ENCODE results near the gene RABEP2.
"Not testable (repeated sequence)": the region's sequence is repeated elsewhere in the genome, so short reads cannot be mapped to it uniquely, and the experiment has no call there.

RABEP2 gene

DNA sequence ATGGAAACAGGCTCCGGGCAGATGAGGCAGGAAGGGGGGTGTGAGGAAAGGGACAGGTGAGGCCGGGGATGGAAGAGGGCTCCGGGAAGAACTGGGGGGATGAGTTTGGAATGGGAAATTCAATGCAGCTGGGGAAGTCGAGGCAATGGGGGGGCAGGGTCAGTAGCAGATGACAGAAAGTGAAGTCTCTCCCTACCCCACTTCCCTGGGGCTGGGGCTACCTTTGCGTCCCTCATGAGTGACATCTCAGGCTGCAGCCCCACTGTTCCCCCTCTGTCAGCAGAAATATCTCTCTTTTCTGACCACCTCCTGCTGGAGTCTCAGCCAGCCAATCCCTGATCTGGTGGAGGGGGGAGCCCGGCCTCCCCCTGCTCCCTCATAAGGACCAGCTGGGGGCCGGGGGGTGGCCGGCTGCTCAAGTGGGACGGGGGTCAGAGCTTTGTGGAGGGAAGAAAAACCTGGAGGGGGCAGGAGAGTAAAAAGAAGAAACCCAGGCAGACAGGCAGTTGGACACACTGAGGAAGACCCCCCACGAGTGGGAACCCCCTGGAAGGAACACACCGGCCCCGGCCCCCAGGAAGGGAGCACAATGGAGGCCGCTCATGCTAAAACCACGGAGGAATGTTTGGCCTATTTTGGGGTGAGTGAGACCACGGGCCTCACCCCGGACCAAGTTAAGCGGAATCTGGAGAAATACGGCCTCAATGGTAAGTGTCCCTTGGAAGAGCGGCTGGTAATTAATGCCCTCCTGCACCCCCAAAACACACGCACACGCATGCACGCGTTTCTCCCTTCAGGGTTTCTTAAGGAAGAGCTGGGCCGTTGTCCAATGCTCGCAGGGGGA is 46.7 kb downstream of the RABEP2 start, which contains the start of gene ATP2A1:
Gene ATP2A1, plus strand, starts transcription at position 406 of the 844 bp plus-strand sequence. Its CDS starts 184 bp downstream, at position 590.
- DNase-seq = no peak

DNA sequence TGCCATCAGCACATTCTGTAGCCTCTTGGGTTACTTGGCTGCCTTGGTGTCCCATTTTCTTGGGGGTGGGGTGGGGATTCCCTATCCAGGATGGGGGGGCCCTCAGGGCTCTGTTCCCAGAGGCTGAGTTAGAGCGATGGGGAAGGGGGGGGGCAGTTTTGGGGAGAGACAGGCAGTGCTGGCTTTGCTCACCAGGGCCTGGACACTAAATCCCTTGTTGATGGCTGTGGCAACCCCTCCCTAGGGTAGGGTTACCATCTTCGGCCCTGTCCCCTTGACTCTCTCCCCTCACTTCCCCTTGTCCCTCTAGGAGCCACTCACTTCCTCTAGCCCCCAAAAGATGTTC is 47.4 kb downstream of the RABEP2 start:
- DNase-seq = no peak

DNA sequence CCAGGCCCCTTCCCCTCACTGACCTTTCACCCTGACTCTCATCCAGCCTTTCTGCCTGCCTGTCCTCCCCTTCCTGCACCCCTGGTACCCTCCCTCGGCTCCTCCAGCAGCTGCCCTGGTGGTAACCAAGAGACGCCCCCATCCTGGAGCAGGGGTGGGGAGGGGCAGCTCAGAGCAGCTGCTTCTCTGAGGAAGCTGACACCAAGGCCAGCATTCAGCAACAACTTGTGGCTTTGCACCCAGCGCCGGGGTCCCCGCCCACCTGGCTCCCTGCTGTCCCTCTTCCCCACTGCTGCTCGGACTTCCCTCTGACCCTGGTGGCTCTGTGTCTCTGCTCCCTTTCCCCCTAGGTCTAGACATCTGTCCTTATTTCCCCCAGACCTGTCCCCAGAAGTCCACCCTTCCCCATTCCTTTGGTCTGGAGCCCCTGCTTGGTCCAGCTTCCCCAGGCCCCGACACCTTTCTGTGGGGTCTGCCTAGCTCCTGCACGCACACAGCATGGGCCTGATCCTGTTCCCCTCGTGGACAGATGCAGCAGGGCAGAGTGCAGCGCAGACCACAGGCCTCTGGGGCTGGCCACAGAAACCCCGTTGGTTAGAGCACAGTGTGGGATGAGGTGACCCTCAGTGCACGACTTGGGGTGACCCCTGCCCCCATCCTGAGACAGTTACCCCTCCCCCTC is 47.9 kb downstream of the RABEP2 start:
- no peak for DNase-seq

DNA sequence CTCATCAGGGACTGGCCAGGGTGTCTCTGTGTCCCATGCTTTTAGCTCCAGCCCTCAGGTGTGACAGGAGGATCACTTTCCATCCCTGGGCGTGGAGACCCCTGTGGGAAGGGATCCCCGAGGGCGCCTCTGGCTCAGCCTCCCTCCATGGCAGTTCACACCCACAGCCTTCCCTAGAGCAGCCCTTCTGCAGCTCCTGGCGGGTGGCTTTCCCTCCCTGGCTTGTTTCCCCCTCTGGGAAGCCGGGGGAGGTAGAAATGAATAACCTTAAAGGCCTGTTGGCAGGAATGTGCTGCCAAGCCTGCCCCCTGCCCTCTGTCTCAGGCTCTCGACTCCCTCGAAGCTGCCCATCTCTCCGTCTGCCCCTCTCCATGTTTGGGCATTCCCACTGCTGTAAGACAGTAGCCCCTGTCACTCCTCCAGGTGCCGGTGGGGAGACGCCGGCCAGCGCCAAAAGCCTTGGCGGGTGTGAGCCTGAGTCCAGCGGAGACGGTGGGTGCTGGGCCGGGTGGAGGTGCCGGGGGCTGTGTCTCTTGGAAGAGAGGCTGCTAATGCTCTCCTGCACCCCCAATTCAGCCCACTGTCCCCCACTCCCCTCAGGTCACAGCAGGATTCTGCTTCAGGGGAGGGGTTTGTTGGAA is 48.9 kb downstream of the RABEP2 start:
- DNase-seq = no peak

DNA sequence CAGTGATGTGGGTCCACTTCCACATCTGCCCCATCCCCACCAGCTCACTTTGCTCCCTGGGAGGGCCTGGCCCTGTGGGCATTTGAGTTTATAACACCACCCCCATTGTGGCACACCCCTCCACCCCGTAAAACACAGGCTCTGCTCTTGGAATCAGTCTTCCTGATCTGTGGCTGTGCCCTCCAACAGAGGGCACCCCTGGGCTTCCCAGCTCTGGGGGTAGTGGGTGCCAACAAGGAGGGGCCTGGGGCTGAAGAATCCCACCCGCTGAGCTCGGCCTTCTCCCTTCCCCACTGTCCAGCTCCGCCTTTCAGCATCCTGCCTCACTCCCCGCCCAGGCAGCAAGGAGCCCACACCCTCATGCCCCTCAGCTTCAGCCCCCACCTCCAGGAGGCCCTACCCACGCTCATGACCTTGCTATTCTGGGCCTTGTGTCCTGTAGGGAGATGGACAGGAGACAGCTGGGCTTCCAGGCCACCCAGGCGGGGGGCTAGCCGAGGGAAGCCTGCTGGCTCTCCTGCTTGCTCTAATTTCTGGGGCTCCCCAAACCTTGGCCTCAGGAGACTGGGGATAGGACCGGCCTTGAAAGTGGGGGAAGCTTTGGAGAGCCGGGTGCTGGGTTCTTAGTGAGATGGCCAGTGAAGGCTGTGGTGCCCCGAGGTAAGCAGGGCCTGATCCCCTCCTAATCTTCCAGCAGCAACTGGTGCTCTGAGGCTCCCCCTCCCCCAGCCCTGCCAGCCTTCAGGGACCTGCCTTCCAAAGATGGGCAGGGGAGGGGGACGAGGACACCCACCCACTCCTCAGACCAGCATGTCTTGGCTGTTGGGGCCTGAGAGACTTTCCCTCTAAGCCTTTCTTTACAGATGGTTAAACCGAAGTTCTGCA is 49.7 kb downstream of the RABEP2 start:
- no peak for DNase-seq

DNA sequence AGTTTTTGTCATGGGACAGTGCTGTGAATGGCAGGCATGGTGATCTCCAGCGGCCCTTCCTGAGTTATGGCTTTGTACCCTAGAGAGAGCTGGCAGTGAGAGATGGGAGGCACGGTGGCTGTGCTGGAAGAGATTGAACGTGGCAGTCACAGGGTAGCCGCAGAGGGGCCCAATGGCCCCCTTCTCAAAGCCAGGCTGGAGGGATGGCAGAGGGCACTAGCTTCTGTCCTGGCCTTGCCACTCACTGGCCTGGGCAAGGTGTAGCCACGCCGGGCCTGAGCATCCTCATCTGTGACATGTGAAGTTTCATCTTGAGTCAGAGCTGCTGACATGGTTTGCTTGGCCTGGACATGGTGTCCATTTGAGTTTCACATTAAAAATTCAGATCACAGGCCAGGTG is 50.6 kb downstream of the RABEP2 start:
- no peak for DNase-seq

DNA sequence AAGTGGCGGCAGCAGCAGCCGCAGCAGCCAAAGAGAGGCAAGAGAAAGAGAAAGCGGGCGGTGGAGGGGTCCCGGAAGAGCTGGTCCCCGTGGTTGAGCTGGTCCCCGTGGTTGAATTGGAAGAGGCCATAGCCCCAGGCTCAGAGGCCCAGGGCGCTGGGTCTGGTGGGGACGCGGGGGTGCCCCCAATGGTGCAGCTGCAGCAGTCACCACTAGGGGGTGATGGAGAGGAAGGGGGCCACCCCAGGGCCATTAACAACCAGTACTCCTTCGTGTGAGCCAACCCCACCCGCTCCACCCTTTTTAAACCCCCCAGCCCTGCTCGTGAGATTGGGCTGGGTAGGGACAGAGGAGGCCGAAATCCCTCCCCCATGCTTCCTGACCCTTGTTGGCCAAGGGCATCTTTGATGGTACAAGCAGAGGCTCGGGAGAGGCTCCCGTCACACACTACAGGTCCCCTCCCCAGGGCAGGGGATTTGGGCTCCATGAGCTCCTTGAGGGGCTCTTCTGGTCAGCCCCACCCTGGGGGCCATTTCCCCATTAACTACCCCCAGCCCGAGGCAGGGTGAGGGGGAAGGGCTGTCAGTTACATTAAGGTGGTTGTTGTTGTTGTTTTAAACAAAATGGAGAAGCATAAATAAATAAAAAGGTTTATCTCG is 51.4 kb downstream of the RABEP2 start:
- peak in 3 of 4 experiments; percentile 15 to 51 (median 20) for DNase-seq

DNA sequence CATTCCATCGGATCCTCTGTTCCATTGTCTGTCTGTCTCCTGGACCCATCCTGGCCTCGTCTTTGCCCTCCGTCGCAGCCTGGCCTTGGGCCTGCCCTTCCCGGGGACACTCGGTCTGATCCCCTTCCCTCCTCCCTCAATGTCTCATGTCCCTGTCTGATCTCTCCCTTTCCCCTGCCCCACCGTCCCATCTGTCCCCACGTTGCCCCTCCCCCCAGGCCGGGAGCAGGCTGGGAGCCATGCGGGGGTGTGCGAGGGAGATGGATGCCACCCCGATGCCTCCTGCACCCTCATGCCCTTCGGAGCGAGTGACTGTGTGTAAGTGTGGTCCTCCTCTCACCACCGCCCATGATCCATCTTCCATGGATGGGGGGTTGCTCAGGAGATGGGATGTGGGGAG is 52.1 kb downstream of the RABEP2 start:
- no peak for DNase-seq

DNA sequence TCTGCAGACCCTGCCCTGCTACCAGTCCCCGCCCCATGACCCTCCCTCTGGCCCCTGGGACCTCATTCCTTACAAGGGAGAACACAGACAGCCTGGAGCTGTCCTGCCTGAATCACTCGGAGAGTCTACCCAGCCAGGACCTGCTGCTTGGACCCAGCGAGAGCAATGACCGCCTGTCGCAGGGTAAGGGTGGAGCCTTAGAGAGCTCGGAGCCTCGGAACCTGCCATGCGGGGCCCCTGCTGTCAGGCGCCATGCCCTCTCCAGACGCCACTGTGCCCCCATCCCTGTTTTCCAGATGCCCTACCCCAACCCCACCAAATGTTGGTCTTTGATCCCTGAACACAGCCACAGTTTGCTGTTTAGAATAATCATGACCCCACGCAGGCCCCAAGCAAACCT is 55.8 kb downstream of the RABEP2 start:
- DNase-seq = no peak

DNA sequence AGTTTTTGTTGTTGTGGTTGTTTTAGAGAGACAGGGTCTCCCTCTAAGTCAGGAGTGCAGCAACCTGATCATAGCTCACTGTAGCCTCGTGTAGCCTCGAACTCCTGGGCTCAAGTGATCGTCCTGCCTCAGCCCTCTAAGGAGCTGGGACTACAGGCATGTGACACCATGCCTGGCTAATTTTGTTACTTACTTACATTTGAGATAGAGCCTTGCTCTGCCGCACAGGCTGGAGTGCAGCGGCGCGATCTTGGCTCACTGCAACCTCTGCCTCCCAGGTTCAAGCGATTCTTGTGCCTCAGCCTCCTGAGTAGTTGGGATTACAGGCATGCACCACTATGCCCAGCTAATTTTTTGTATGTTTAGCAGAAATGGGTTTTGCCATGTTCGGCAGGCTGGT is 57.4 kb downstream of the RABEP2 start:
- not testable (repeated sequence) for DNase-seq

DNA sequence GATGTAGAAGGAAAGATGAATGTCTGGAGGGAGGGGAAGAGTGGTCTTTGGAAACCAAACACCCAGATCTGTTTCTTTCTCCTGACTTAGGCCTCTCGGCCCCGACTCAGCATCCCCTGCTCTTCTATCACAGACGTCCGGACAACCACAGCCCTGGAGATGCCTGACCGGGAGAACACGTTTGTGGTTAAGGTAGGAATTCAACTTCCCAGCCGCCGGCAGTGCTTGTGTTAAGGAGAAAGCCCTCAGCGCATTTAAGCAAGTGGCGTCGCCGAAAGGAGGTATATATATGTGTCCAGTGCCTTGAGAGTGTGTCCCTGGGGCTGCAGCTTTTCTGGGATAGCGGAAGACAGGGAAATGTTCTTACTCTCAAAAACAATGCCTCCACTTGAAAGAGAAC is 57.8 kb downstream of the RABEP2 start:
- no peak for DNase-seq

DNA sequence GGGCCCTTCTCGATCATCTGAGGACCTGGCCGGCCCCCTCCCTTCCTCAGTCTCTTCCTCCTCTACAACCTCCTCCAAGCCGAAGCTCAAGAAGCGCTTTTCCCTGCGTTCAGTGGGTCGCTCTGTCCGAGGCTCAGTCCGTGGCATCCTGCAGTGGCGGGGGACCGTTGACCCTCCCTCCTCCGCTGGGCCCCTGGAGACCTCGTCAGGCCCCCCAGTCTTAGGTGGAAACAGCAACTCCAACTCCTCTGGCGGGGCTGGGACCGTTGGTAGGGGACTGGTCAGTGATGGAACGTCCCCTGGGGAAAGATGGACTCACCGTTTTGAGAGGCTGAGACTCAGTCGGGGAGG is 58.6 kb downstream of the RABEP2 start:
- DNase-seq = no peak

DNA sequence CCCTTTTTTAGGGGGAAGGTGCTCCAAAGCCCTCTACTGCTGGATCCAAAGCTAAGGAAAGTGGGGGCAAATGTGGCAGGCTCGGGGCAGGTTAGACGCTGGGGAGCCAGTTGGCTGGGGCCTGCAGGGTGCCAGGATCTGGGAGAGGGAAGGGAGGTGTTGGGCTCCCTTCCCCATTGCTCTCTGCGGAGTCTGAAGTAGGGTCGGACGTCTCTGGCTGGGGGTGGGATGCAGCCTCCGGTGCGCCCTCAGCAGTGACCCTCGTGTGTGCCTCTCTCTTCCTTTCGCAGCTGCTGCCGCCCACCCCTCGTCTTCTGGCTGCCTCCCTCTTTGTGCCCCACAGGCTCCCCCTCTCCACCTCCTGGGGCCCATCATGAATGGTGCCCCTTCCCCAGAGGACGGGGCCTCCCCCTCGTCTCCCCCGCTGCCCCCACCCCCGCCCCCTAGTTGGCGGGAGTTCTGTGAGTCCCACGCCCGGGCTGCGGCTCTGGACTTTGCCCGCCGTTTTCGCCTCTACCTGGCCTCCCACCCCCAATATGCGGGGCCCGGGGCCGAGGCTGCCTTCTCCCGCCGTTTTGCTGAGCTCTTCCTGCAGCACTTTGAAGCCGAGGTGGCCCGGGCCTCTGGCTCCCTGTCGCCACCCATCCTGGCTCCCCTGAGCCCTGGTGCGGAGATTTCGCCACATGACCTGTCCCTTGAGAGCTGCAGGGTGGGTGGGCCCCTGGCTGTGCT is 59.1 kb downstream of the RABEP2 start:
- DNase-seq = no peak

DNA sequence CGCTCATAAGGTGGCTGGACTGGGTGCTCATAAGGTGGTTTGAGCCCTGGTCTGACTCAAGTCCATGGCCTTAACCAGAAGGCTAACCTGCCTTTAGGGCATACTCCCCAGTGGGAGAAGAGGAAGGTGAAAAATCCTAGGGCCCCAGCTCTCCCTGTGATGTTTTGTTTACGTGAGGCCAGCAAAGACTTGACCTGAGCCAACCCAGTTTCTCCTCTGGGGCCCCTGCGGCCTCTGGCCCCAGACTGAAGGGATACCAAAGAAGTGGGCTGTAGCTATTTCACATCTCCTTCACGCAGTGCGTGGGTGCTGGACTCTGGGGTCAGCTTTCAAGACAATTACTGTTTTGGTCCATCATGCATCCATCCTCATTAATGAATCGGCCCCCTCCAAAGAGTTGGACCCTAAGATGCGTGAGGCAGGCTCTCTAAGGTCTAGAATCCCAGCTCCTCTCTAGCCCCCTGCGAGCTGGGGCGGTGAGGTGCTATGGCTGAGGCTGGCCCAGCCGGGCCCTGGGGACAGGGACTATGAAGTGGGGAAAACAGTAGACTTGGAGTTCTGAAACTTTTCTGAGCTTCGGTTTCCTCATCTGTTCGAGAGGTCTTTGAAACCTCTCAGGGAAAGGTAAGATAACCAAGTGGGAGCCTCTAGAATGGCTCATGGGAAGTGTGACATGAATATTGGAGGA is 59.9 kb downstream of the RABEP2 start:
- no peak for DNase-seq

DNA sequence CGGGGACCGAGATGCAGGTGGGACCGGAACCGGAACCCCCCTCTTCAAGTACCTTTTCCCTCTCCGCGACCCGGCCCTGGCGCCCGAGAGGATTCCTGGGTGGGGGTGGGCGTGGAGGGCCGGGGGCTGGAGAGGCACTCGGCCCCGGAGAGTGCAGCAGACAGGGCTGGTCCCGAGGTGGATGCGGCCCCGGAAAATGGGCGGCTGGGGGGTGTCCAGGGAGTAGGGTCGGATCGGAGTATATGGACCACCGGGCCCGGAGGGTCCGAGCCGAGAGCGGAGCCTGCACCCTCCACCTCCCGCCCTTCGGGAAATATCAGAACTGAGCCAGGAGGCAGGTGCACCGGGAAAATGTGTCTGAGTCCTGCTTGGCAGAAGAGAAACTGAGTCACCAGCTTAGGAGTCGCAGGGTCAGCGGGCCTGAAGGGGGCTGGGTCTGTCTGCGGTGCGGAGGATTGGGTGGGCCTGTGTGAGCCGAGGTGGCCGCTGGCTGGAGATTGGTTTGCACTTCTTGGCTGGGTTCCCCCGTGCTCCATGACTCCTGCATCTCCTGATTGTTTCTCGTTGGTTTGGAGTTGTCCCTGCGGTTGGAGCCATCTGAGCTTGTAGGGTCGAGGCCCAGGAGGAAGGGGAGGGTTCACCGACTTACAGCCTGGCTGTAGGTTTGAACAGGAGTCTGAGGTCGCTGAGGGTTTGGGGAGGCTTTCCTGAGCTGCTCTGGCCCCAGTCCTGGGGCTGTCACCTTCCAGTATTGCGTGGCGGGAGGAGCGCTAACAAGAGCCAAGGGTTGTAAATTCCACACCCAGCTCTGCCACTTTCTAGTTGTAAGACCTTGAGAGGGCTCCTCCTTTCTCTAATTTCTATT is 60.9 kb downstream of the RABEP2 start:
- no peak for DNase-seq

DNA sequence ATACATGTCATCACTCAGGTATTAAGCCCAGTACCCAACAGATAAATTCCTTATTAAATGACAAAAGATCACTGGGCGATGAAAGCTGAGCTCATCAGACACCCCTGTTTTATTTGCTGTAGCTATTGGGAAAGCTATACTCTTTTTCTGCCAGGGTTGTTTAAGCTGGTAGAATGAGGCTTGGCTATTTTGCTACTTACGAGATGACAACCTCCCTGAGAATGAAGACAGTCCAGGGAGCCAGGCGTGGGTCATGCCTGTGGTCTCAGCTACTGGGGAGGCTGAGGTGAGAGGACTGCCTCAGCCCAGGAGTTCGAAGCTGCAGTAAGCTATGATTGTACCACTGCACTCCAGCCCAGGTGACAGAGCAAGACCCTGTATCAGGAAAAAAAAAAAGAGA is 65.7 kb downstream of the RABEP2 start:
- no peak for DNase-seq

DNA sequence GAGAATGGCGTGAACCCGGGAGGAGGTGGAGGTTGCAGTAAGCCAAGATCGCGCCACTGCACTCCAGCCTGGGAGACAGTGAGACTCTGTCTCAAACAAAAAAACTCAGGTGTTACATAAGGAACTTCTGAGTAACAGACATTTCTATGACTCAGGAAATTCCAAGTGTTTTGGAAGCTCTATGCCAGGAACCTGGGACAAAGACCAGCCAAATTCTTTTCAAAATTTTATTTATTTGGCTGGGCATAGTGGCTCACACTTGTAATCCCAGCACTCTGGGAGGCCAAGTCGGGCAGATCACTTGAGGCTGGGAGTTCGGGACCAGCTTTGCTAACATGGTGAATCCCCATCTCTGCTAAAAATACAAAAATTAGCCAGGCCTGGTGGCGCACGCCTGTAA is 66.6 kb downstream of the RABEP2 start:
- no peak for DNase-seq
